ENCODE measurements around the gene SP140L. TPM values are rescaled to one million over a fixed set of nuclear protein-coding genes. Genes with fewer than 3 reads are reported as not detected.

Gene SP140L
- total and polyA plus RNA-seq, 10 of the 15 experiments (the other 5 are each of a cell fraction or from before 2014, with no cell fraction given) = 4.7 to 28.6 (median 15.0) TPM

GRCh38 chr2:230434677-230435324 is 107.8 kb downstream of the SP140L start:
- no peak for TF ChIP-seq ZZZ3 (IDR thresholded peaks at IDR 0.05; ENCODE audit: control insufficient read depth, insufficient read length, low read depth)
- no peak for TF ChIP-seq MYC (IDR thresholded peaks at IDR 0.05; ENCODE audit: insufficient read depth, insufficient read length, insufficient replicate concordance, low read length, severe bottlenecking)
- no peak for TF ChIP-seq E2F4 (IDR thresholded peaks at IDR 0.05; ENCODE audit: low read depth, low read length)
- TF ChIP-seq SMAD1 (IDR thresholded peaks at IDR 0.05; ENCODE audit: low read depth, partially characterized antibody) = no peak
- no peak for TF ChIP-seq NRF1 (conservative IDR thresholded peaks at IDR 0.05; ENCODE audit: low read depth, low read length)
- no peak for TF ChIP-seq ZNF274 (IDR thresholded peaks at IDR 0.05; ENCODE audit: insufficient read depth, insufficient read length)
- CTCF ChIA-PET = no interaction called here
- FAIRE-seq = no peak
- Histone ChIP-seq H4K20me1 (ENCODE audit: control insufficient read depth, insufficient read depth) (0 out of 2 replicates have a peak, but pooled peaks cover 6% of the 10 kb centered on the region), H3K27me3 (replicated peaks in 1 of 2; ENCODE audit: control insufficient read depth in 2 of 2, insufficient read depth in 2 of 2, low read length in 1 of 2) (no peaks in the 10 kb centered on the region), H3K79me2 (ENCODE audit: control insufficient read depth, insufficient read depth, low read length) (peaks cover 97% of the 10 kb centered on the region), H3K9ac (ENCODE audit: control insufficient read depth, insufficient read depth, low read length) (no peak overlapping the region), H3K4me3 (no peak overlapping the region), H3K4me2 (ENCODE audit: control insufficient read depth, insufficient read depth) (no peak overlapping the region), H2AFZ (ENCODE audit: control insufficient read depth, low read depth, low read length) (no peak overlapping the region), H3K9me3 (replicated peaks; ENCODE audit: control insufficient read depth, insufficient read depth, low read length) (peaks cover 31% of the 10 kb centered on the region), H3K4me1 (ENCODE audit: control insufficient read depth, insufficient read depth, low read length) (peaks cover 16% of the 10 kb centered on the region), H3K36me3 (ENCODE audit: control insufficient read depth in 2 of 2, insufficient read depth in 2 of 2, low read length in 1 of 2) (peaks cover 11 to 39% of the 10 kb centered on the region in 2 experiments), H3K27ac (ENCODE audit: control insufficient read depth, insufficient read depth) (no peak overlapping the region)
- SMC1A ChIA-PET (ENCODE audit: uncharacterized antibody, unreplicated experiment) = interaction anchor here (0.6 to 1.9 kb wide), 7 partner anchors 9 to 216 kb away, joined by 3 to 7 read pairs (median 3); no protein-coding TSS in a partner anchor
- no peak for DNase-seq (ENCODE audit: low read depth, low spot score)
- POLR2A ChIA-PET = interaction anchor here (1.2 kb wide), 1 partner anchor 17 kb away, joined by 5 read pairs; no protein-coding TSS in a partner anchor
- RAD21 ChIA-PET (ENCODE audit: unreplicated experiment) = no interaction called here
- in situ Hi-C loops (cut with MboI) (no loop called here), intact Hi-C loops (cut with micrococcal nuclease; ENCODE audit: unreplicated experiment) (no loop called here)
- ATAC-seq = no peak
- WGBS (ENCODE audit: insufficient coverage, insufficient replicate concordance, low lambda C conversion rate, missing lambda C conversion rate) = 17% methylated on average over 4 of the region's 4 CpGs
- BruUV-seq (replicated peaks) = TSS peak; percentile 6

Data from GM12878 (cell line).